Measurements from ENCODE around the gene NDUFS2. TPM values are rescaled to one million over a fixed set of nuclear protein-coding genes. Genes with fewer than 3 reads are reported as not detected.

NDUFS2 gene
- 10 to 100 TPM; 80.6 to 92.8 TPM for total RNA-seq

GRCh38 chr1:161201836-161202712, at the start of gene NDUFS2:
Gene NDUFS2, plus strand, starts transcription at chr1:161202367. Its CDS starts 19 bp downstream, at chr1:161202386.
- H3K9me3 Mint-ChIP-seq: no peaks in the 10 kb centered on the region
- peak; percentile 99 for ATAC-seq (ENCODE audit: low read depth)
- peaks cover 61% of the 10 kb centered on the region for H3K4me1 Mint-ChIP-seq
- no peaks in the 10 kb centered on the region for H3K27me3 Mint-ChIP-seq
- H3K36me3 Mint-ChIP-seq: peaks cover 21% of the 10 kb centered on the region
- POLR2A ChIA-PET: interaction anchor here (0.7 to 4.9 kb wide), 22 partner anchors 9 to 188 kb away, joined by 3 to 53 read pairs (median 10); partner anchors contain the start of genes APOA2, B4GALT3, FCER1G and PPOX
- H3K27ac Mint-ChIP-seq: peak within 1 kb of the TSS; percentile 97
- peak; percentile 86 for DNase-seq
- H3K4me3 Mint-ChIP-seq: peak within 1 kb of the TSS; percentile 96

- Mint-ChIP-seq H3K27me3 (no peaks in the 10 kb centered on the region), H3K36me3 (peaks cover 13% of the 10 kb centered on the region), H3K9me3 (no peaks in the 10 kb centered on the region), H3K27ac (peak overlapping the region; percentile 100), H3K4me1 (peaks cover 13% of the 10 kb centered on the region), H3K4me3 (peak overlapping the region; percentile 99)
- ATAC-seq (ENCODE audit: low read depth): peak; percentile 6
- POLR2A ChIA-PET: interaction anchor here (0.7 to 3.2 kb wide), 15 partner anchors 13 to 153 kb away, joined by 3 to 37 read pairs (median 6); partner anchors contain the start of genes ARHGAP30, B4GALT3, DEDD and F11R
- no peak for DNase-seq
Measured at GRCh38 chr1:161153176-161153575, 49.0 kb upstream of the NDUFS2 start.

- peak; percentile 80 for DNase-seq
- POLR2A ChIA-PET: interaction anchor here (0.7 to 3.2 kb wide), 16 partner anchors 12 to 152 kb away, joined by 3 to 37 read pairs (median 6); partner anchors contain the start of genes ARHGAP30, B4GALT3, DEDD and F11R
- Mint-ChIP-seq H3K27me3 (no peaks in the 10 kb centered on the region), H3K4me3 (peak within 1 kb of the TSS; percentile 99), H3K36me3 (peaks cover 13% of the 10 kb centered on the region), H3K4me1 (peaks cover 19% of the 10 kb centered on the region), H3K9me3 (no peaks in the 10 kb centered on the region), H3K27ac (peak within 1 kb of the TSS; percentile 100)
- peak; percentile 95 for ATAC-seq (ENCODE audit: low read depth)
Measured at GRCh38 chr1:161153682-161154337, 48.4 kb upstream of the NDUFS2 start, which contains the start of gene UFC1. Gene UFC1, plus strand, starts transcription at chr1:161153978. Its CDS starts 20 bp downstream, at chr1:161153998.

- Mint-ChIP-seq H3K27ac (peak overlapping the region; percentile 21), H3K9me3 (no peaks in the 10 kb centered on the region), H3K27me3 (no peaks in the 10 kb centered on the region), H3K4me3 (no peak overlapping the region), H3K36me3 (peaks cover 18% of the 10 kb centered on the region), H3K4me1 (peaks cover 30% of the 10 kb centered on the region)
- ATAC-seq (ENCODE audit: low read depth): no peak
- DNase-seq: no peak
- POLR2A ChIA-PET: interaction anchor here (0.7 kb wide), 1 partner anchor 457 kb away, joined by 3 read pairs; no protein-coding TSS in a partner anchor
Measured at GRCh38 chr1:161157867-161158266, 44.3 kb upstream of the NDUFS2 start.

- POLR2A ChIA-PET: interaction anchor here (0.7 kb wide), 1 partner anchor 458 kb away, joined by 3 read pairs; no protein-coding TSS in a partner anchor
- Mint-ChIP-seq H3K36me3 (peaks cover 22% of the 10 kb centered on the region), H3K27ac (peak overlapping the region; percentile 93), H3K4me1 (peaks cover 33% of the 10 kb centered on the region), H3K4me3 (peak overlapping the region; percentile 94), H3K27me3 (no peaks in the 10 kb centered on the region), H3K9me3 (no peaks in the 10 kb centered on the region)
- ATAC-seq (ENCODE audit: low read depth) (no peak), DNase-seq (no peak)
Measured at GRCh38 chr1:161158316-161159010, 43.7 kb upstream of the NDUFS2 start.

GRCh38 chr1:161159087-161159912, 42.9 kb upstream of the NDUFS2 start, which contains the start of gene USP21:
Gene USP21, plus strand, starts transcription at chr1:161159500. Its CDS starts 1,141 bp downstream, at chr1:161160641.
- H3K27ac Mint-ChIP-seq: peak within 1 kb of the TSS; percentile 93
- POLR2A ChIA-PET: no interaction called here
- peak within 1 kb of the TSS; percentile 94 for H3K4me3 Mint-ChIP-seq
- H3K9me3 Mint-ChIP-seq: no peaks in the 10 kb centered on the region
- DNase-seq (peak; percentile 92), ATAC-seq (ENCODE audit: low read depth) (peak; percentile 97)
- peaks cover 22% of the 10 kb centered on the region for H3K36me3 Mint-ChIP-seq
- H3K4me1 Mint-ChIP-seq: peaks cover 33% of the 10 kb centered on the region
- no peaks in the 10 kb centered on the region for H3K27me3 Mint-ChIP-seq

- no peaks in the 10 kb centered on the region for H3K9me3 Mint-ChIP-seq
- DNase-seq: no peak
- H3K4me3 Mint-ChIP-seq: peak overlapping the region; percentile 94
- H3K27me3 Mint-ChIP-seq: no peaks in the 10 kb centered on the region
- POLR2A ChIA-PET: no interaction called here
- no peak for ATAC-seq (ENCODE audit: low read depth)
- peaks cover 22% of the 10 kb centered on the region for H3K36me3 Mint-ChIP-seq
- H3K27ac Mint-ChIP-seq: peak overlapping the region; percentile 93
- peaks cover 33% of the 10 kb centered on the region for H3K4me1 Mint-ChIP-seq
Measured at GRCh38 chr1:161159913-161160243, 42.3 kb upstream of the NDUFS2 start.

GRCh38 chr1:161160671-161161145, 41.5 kb upstream of the NDUFS2 start:
- DNase-seq: no peak
- Mint-ChIP-seq H3K9me3 (no peaks in the 10 kb centered on the region), H3K4me3 (peak overlapping the region; percentile 94), H3K36me3 (peaks cover 18% of the 10 kb centered on the region), H3K27ac (peak overlapping the region; percentile 93), H3K4me1 (peaks cover 30% of the 10 kb centered on the region), H3K27me3 (no peaks in the 10 kb centered on the region)
- POLR2A ChIA-PET: no interaction called here
- ATAC-seq (ENCODE audit: low read depth): no peak

- H3K4me1 Mint-ChIP-seq: peaks cover 30% of the 10 kb centered on the region
- DNase-seq: no peak
- H3K27ac Mint-ChIP-seq: no peak overlapping the region
- no peaks in the 10 kb centered on the region for H3K27me3 Mint-ChIP-seq
- POLR2A ChIA-PET: interaction anchor here (1.8 kb wide), 1 partner anchor 21 kb away, joined by 6 read pairs; no protein-coding TSS in a partner anchor
- no peaks in the 10 kb centered on the region for H3K9me3 Mint-ChIP-seq
- H3K4me3 Mint-ChIP-seq: no peak overlapping the region
- no peak for ATAC-seq (ENCODE audit: low read depth)
- peaks cover 18% of the 10 kb centered on the region for H3K36me3 Mint-ChIP-seq
Measured at GRCh38 chr1:161161652-161162051, 40.5 kb upstream of the NDUFS2 start.

GRCh38 chr1:161162052-161162451, 40.1 kb upstream of the NDUFS2 start:
- peaks cover 32% of the 10 kb centered on the region for H3K4me1 Mint-ChIP-seq
- POLR2A ChIA-PET: interaction anchor here (1.8 kb wide), 1 partner anchor 20 kb away, joined by 6 read pairs; no protein-coding TSS in a partner anchor
- H3K36me3 Mint-ChIP-seq: peaks cover 16% of the 10 kb centered on the region
- H3K9me3 Mint-ChIP-seq: no peaks in the 10 kb centered on the region
- no peak for ATAC-seq (ENCODE audit: low read depth)
- no peak for DNase-seq
- H3K4me3 Mint-ChIP-seq: no peak overlapping the region
- H3K27me3 Mint-ChIP-seq: no peaks in the 10 kb centered on the region
- H3K27ac Mint-ChIP-seq: no peak overlapping the region

- no peak overlapping the region for H3K4me3 Mint-ChIP-seq
- H3K27ac Mint-ChIP-seq: peak overlapping the region; percentile 58
- H3K4me1 Mint-ChIP-seq: peaks cover 35% of the 10 kb centered on the region
- H3K9me3 Mint-ChIP-seq: no peaks in the 10 kb centered on the region
- H3K27me3 Mint-ChIP-seq: no peaks in the 10 kb centered on the region
- ATAC-seq (ENCODE audit: low read depth) (no peak), DNase-seq (no peak)
- peaks cover 10% of the 10 kb centered on the region for H3K36me3 Mint-ChIP-seq
- POLR2A ChIA-PET: interaction anchor here (1.8 kb wide), 1 partner anchor 20 kb away, joined by 6 read pairs; no protein-coding TSS in a partner anchor
Measured at GRCh38 chr1:161162806-161163205, 39.4 kb upstream of the NDUFS2 start.

- Mint-ChIP-seq H3K9me3 (no peaks in the 10 kb centered on the region), H3K27me3 (no peaks in the 10 kb centered on the region), H3K27ac (peak overlapping the region; percentile 58), H3K4me3 (no peak overlapping the region), H3K4me1 (peaks cover 33% of the 10 kb centered on the region), H3K36me3 (peaks cover 10% of the 10 kb centered on the region)
- DNase-seq (no peak), ATAC-seq (ENCODE audit: low read depth) (no peak)
- POLR2A ChIA-PET: no interaction called here
Measured at GRCh38 chr1:161163793-161164192, 38.4 kb upstream of the NDUFS2 start.

All from activated naive CD8-positive, alpha-beta T cell treated with anti-CD3 and anti-CD28 coated beads, Interleukin-2, amount 10 ng/mL, durations not matched to agents 7 days and 5 days (primary cell).